HG03060 (cell line): ENCODE results near the gene NUP37.
A peak's percentile ranks its signal among the peaks of the same experiment; 100 is the strongest.
"Not testable (repeated sequence)": the region's sequence is repeated elsewhere in the genome, so short reads cannot be mapped to it uniquely, and the experiment has no call there.

Source experiments
- ATAC-seq: cut with Tn5 transposase; IDR thresholded peaks from one replicate; pipeline ENCODE4 v1.9.1; 2021; ENCODE audit warnings: low read depth, moderate number of reproducible peaks; ENCODE audit not compliant: unreplicated experiment

The NUP37 gene

GRCh38 chr12:102119674-102120563 lies at the start of gene NUP37, which contains the start of gene PARPBP:
Gene NUP37, minus strand, starts transcription at chr12:102120114. Its CDS starts 1,596 bp downstream, at chr12:102118518.
Gene PARPBP, plus strand, starts transcription at chr12:102120183. Its CDS starts 3,706 bp downstream, at chr12:102123889.
- peak; percentile 89 for ATAC-seq

DNA sequence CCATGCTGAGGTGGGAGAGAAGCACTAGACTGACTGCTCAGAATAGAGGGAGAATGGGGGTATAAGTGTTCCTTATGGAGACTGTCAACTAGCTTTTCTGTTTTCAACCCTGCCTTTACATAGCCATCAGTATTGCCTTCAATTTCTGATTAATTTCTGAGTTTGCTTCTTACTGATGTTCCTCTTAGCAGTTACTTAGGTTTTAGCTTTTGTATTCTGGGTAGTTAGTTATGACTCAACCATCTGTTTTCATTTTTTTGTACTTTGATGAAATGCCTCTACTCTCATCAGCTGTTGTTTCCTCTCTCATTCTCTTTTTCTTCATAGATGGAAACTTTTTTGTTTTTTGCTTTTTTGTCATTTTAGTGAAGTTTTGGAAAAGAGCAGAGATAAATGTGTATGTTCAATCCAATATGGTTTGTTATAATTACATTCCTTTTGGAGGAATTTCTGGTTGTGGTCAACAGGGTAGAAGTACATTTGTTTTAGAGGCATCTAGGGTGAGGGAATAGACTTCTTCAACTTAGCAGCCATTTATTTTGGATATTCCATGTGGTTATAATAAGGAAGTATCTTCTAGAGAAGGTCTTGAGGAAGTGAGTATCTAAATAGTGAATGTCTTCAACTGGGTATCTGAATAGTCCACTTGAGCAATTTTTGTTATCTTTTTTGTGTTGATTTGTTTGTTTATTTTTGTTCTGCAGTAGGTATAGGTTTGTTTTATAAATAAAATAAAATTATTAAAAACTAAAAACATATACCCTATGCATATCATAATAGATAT lies 48.1 kb upstream of the NUP37 start:
- no peak for ATAC-seq

DNA sequence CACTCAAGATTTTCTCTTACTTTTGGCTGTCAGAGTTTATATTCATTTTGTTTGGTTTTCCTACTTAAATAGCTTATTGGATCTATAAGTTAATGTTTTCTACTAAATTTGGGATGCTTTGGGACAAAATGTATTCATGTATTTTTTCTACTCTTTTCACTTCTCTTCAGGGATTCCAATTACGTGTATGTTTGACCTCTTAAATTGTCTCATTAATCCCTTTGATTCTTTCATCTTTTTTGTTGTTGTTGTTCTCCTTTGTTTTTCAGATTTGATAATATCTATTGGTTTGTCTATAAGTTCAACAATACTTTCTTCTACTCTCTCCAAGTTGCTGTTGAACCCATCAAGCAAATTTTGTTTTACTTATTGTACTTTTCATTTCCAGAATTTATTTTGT lies 43.5 kb upstream of the NUP37 start:
- ATAC-seq: no peak

DNA sequence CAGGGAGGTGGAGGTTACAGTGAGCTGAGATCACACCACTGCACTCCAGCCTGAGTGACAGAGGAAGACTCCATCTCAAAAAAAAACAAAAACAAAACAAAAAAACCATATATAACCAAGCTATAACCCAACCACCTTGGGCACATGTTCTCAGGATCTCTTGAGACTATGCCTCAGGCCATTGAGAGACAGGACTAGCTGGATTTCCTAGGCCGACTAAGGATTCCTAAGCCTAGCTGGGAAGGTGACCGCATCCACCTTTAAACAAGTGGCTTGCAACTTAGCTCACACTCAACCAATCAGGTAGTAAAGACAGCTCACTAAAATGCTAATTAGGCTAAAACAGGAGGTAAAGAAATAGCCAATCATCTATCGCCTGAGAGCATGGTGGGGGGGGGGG lies 35.3 kb upstream of the NUP37 start:
- ATAC-seq: not testable (repeated sequence)

DNA sequence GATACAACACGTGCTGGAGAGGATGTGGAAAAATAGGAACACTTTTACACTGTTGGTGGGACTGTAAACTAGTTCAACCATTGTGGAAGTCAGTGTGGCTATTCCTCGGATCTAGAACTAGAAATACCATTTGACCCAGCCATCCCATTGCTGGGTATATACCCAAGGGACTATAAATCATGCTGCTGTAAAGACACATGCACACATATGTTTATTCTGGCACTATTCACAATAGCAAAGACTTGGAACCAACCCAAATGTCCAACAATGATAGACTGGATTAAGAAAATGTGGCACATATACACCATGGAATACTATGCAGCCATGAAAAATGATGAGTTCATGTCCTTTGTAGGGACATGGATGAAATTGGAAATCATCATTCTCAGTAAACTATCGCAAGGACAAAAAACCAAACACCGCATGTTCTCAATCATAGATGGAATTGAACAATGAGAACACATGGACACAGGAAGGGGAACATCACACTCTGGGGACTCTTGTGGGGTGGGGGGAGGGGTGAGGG lies 27.2 kb upstream of the NUP37 start:
- ATAC-seq: not testable (repeated sequence)

DNA sequence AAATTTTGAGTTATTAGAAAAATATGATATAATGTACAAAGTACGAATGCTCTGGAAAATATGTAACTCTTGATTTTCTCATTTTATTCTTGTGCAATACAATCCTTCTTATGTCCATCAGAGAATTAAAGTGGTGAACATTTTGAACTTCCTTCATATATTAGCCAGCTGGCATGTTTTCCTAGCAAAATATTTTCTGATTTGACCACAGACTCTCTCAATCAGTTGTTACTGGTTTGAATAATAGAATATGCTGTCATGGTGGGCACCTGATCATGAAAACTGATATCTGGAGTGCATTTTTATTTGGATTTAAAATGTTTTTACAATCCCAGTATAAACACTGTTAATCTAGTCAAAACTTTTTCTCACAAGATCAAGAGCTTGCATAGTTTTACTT lies 24.3 kb upstream of the NUP37 start:
- ATAC-seq: no peak

- ATAC-seq: not testable (repeated sequence)
Measured at GRCh38 chr12:102142866-102143373, 23.0 kb upstream of the NUP37 start.

- ATAC-seq: not testable (repeated sequence)
Measured at GRCh38 chr12:102137619-102138018, 17.7 kb upstream of the NUP37 start.

GRCh38 chr12:102131442-102131841 lies 11.5 kb upstream of the NUP37 start:
- ATAC-seq: not testable (repeated sequence)

DNA sequence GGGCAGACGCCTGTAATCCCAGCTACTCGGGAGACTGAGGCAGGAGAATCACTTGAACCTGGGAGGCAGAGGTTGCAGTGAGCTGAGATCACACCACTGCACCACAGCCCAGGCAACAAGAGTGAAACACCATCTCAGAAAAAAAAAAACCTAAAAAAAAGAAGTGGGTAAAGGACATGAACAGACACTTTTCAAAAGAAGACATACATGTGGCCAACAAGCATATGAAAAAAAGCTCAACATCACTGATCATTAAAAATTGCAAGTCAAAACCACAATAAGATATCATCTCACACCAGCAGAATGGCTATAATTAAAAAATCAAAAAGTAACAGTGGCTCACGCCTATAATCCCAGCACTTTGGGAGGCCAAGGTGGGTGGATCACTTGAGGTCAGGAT lies 10.8 kb upstream of the NUP37 start:
- not testable (repeated sequence) for ATAC-seq

DNA sequence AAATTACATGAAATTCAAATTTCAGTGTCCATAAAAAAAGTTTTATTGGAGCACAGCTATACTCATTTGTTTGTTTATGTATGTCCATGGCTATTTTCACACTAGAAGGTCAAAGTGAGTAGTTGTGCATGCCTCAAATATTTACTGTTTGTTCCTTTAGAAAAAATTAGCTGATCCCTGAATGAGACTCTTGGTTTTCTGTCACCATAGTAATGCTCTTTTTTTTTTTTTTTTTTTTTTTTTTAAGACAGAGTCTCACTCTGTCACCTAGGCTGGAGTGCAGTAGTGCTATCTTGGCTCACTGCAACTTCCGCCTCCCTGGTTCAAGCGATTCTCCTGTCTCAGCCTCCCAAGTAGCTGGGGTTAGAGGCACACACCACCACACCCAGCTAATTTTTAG lies 1.4 kb upstream of the NUP37 start:
- ATAC-seq: not testable (repeated sequence)

DNA sequence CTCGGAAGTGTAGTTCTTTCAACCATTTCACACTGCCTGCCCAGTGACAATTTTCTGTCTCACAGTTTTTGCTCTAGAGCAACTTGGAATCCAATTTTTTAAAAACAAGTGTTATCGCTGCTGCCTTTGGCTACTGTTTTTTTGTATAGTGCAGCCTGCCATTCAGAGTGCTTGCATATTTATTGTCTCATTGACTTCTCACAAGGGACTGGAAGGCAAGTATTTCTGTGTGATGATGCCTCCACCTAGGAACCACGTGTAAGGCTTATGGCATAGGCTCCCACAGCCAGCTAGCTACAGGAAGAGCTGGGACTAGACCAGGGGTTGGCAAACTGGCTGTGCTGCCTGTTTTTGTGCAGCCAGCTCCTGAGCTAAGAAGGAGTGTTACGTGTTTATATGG lies 972 bp upstream of the NUP37 start:
- no peak for ATAC-seq

- no peak for ATAC-seq
Measured at GRCh38 chr12:102120564-102120873, 605 bp upstream of the NUP37 start.

GRCh38 chr12:102118874-102119273 lies 1.0 kb downstream of the NUP37 start:
- ATAC-seq: no peak

- no peak for ATAC-seq
Measured at GRCh38 chr12:102116392-102116791, 3.5 kb downstream of the NUP37 start.

GRCh38 chr12:102114212-102114611 lies 5.7 kb downstream of the NUP37 start:
- no peak for ATAC-seq

DNA sequence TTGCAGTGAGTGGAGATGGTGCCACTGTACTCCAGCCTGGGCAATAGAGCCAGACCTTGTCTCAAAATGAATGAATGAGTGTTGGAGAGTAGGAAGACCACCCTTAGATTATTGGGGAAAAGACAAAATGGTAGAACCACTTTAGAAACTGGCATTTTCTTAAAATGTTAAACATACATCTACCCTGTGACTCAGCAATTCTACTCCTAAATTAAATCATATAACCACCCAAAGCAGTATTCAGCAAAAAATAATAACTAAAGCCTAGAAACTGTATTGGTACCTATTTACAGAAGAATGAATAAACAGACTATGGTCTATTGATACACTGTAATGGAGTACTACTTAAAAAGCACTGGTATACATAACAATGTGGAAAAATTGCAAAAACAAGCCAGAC lies 9.1 kb downstream of the NUP37 start:
- ATAC-seq: no peak

GRCh38 chr12:102107970-102108369 lies 11.9 kb downstream of the NUP37 start:
- no peak for ATAC-seq

- ATAC-seq: no peak
Measured at GRCh38 chr12:102106905-102107304, 13.0 kb downstream of the NUP37 start.

DNA sequence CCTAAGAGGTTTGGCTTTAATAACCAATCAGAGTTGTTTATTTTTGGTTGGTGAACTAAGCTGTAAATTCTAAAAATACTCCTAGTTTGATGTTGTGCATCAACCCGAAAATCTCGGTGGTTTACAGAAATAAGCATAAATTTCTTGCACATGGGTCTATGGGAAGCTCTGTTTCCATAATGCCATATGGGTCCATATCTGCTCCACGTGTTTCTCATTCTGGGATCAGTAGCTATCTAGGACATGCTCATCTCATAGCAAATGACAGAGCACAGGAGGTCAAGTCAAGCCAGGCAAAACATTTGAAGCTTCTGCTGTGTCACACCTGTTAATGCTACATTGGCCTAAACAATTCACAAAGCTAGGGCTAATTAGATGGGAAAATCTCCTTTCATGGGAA lies 23.1 kb downstream of the NUP37 start:
- no peak for ATAC-seq

DNA sequence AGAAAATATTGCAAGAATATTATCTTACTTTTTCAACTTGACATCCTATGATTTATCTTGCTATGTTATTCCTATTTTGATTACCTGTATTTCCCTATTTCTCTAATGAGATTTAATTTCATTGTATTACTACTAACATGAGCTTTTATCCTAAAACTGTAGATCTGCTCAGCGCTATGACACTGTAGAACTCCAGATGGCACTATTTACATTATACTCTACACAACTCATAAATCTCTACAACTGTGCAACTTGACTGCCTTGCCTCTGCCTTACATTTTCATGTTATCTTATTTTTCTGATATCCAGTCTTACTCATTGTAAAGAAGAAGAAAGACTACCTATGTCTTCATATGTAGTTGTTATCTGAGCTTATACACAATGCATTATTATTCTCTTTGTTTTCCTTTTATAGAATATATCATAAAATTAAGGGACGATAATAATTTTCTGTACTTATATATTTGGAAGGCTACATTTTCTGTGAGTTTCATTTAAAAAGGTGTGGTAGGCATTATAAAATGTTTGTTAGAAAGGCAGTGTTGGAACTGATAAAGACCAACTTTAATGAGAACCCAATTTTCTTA lies 24.1 kb downstream of the NUP37 start:
- no peak for ATAC-seq
